T1000 (cell line): ENCODE measurements around the gene AMACR.

Source experiments
- DNase-seq: peaks from one replicate; lab custom pipeline; 2025; ENCODE audit warnings: mixed read lengths; lab: John Stamatoyannopoulos, UW

Gene AMACR

DNA sequence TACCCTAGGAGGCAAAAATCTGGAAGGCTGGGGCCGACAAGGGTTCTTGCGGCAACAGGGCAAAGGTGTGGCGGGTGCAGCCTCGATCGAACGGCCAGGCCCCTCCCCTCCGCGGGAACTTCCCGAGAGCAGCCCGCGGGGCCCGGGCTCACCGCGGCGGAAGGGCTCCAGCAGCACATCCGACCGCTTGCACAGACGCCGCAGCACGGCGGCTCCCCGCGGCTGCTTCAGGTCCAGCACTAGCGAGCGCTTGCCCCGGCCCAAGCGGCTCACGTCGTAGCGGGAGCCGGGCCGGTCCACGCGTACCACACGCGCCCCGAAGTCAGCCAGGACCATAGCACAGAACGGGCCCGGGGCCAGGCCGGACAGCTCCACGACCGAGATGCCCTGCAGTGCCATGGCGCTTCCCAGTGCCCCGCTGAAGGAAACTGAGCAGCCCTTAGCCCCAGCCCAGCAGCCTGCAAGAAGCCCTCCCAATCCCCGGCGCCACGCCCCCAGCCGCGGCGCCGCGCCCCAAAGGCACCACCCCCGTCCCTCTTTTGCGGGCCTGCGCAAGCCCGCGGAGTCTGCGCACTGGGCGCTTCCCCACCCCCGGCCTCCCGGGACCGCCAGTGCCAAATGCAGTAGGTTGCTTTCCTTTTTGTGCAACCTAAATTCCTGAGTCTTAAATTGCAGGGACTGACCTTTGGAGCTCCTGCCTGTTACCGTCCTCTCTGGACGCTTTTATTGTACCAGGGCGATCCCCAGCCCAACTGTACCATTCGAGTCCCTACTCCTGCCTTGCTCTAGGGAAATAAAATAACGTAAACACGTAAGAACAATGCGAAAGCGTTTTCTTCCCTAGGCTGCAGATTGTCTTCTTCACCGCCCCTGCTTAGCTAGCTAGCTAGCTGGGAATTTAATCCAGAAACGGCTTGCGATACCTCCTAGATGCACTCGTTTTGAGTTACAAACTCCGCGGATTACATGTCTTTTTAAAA is at the start of gene AMACR:
Gene AMACR, minus strand, starts transcription at position 430 of the 980 bp plus-strand sequence. Its CDS starts 31 bp downstream, at position 399.
- DNase-seq = peak; percentile 91

DNA sequence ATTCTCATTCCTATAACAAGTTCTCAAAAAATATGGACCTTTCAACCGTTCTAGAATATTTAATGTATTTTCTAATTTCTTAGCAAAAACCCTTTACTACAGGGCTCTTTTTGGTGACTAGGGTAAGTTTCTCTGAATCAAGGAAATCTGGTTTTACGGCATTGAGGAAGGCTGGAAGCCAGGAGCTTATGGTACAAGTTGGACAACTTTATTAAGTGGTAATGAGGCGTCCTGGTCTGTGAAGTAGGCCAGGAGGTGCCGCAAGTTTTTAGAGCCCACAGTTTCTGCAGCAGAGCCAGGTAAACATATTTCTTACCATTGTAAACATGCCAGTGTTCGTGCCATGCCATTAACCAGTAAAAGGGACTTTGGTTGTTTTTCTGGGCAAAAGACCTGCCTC is 49.7 kb upstream of the AMACR start:
- no peak for DNase-seq

DNA sequence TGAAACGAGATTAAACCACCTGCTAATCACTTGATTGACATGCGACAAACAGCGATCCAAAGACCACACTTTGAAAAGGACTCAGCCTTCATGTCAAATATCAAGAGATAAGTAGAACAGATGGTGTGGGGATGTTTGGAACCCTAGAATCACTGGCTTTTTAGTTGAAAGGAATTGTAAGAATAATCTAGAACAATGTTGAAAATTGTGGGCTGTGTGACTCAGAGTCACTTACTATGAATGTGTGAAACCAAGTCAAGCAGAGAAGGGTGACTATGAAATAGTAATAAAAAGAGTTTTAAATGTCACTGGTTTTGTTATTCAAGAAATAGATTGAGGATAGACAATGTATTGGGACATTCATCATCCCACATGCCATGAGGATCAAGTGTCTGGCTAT is 49.3 kb upstream of the AMACR start:
- DNase-seq = no peak

DNA sequence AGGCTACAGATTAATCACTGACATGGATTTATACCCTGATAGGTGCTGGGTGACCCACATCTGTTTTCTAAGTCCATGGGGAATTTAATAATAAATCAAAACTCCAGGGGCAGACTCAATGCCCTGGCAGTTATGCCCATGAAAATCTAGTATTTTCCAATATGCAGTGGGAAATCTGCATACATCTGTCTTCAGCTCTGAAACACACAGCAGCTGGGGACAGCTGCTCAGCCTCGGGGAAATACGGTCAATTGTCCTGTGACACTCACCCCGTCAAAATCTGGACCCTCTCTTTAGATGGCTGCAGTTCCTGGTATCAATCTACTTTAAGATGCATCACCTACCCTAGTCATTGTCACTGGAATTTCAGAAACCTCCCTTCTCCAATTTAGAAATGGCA is 47.8 kb upstream of the AMACR start:
- DNase-seq = no peak

DNA sequence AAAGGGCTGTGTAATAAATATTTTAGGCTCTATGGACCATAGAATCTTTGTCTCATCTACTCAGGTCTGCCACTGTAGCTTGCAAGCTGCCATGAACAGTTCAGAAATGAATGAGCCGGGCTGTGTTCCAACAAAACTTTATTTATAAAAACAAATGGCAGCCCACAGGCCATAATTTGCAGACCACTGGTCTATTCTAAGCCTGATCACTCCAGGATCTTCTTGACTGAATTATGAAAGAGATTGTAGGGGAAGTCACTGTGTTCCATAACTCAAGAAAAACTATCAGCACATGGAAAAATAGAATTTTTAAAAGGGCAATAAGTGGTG is 46.5 kb upstream of the AMACR start:
- no peak for DNase-seq

- no peak for DNase-seq
These were observed 45.9 kb upstream of the AMACR start for GRCh38 chr5:34053571-34054399.

GRCh38 chr5:34053133-34053532 is 45.3 kb upstream of the AMACR start:
- peak; percentile 41 for DNase-seq

DNA sequence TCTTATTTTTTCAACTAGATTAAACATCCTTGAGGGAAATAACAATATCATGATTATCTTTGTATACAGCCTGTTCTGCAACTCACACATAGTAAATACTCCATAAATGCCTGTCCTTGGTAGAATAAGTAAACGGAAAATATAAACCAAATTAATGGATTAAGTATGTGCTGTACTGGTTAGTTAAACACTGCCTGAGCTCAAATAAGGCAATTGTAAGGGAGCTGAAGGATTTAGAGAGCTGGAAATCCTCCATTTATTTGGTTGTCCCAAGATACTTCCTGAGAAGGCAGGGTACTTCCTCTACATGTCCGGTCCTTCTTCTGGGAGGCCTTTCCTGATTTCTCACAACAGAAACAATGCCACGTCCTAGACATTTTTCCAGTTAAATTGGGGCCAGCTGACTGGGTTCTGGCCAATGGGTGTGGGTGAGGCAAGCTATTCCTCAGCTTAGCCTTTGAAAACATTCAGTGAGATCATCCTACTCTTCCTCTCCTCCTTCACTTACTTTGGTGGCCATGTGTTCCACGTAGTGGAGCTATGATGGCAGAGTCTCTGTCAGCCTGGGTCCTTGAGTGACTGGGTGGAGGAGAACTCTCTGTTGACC is 43.6 kb upstream of the AMACR start:
- no peak for DNase-seq

DNA sequence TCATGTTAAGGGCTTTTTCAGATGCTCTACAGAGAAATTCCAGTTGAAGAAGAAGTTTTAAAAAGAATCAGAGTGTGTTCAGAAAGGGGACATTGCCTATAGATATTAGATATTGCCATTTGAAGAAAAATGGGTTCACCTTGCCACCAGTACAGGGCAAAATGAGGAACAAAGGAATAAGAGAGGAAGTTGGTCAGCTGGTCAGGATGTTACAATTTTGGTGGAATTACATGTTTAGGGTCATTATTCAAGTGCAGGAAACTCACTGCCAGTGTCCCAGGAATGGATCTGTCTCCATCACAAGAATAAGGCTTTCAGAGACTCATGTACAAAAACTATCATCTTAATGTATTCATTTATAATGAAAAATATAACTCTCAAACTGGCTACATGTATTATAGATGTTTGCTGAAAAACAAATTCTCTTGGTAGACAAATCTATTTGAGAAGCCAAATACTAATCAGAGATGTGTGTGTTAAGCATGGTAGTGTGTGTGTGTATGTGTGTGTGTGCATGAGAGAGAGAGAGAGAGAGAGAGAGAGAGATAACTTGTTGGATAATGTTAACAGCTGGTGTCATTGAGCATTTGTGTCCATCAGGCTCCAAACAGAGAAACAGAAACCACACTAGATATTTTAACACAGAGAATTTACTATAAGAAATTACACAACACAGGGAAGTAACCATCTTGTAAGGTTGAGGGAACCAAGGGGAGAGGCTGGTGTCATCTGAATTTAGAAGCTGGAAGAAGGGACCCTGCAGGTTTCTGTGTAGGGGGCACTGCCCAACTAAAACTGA is 40.1 kb upstream of the AMACR start:
- DNase-seq = no peak

- no peak for DNase-seq
These were observed 39.3 kb upstream of the AMACR start for GRCh38 chr5:34047143-34047542.

GRCh38 chr5:34045996-34046395 is 38.1 kb upstream of the AMACR start:
- DNase-seq = no peak

GRCh38 chr5:34045023-34045422 is 37.2 kb upstream of the AMACR start:
- DNase-seq = no peak

- DNase-seq = no peak
These were observed 35.4 kb upstream of the AMACR start, which contains the start of gene C1QTNF3 for GRCh38 chr5:34043099-34043876. TSS of gene C1QTNF3 (minus strand) at chr5:34043213. CDS start at chr5:34043125, 88 bp downstream.

GRCh38 chr5:34042321-34042720 is 34.5 kb upstream of the AMACR start:
- DNase-seq = no peak

DNA sequence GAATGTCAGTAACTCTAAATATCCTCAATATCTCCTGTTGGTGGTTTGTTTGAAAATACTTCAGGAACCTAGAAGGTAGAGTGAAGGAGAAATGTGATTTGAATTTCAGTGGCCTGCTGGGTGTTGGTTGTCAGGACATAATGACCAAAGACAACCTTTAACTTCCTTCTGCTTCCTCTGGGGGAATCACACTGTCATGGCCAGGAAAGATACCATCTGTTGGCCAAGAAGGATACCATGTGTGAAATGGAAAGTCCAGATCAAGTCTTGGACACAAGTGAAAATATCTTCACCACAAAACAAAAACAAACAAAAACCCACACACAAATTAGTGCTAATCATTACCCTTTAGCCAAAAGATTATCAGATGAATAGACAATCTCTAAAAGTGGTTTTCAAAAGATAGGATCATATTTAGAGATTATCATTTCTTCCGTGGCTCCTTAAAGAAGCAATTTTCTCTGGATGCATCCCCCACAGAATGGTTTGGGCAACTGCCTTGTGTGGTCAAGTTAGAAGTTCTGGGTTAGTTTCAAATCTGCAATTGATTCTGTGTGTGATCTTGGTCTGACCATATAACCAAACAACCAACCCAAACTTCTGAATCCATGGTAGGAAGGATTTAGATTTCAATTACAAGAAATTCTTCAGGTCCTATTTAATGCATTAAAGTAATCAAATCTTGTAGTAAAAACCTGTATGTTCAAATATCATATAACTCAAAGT is 33.6 kb upstream of the AMACR start:
- no peak for DNase-seq

- no peak for DNase-seq
These were observed 32.6 kb upstream of the AMACR start for GRCh38 chr5:34040472-34040871.

GRCh38 chr5:34039398-34040157 is 31.7 kb upstream of the AMACR start:
- DNase-seq = no peak

DNA sequence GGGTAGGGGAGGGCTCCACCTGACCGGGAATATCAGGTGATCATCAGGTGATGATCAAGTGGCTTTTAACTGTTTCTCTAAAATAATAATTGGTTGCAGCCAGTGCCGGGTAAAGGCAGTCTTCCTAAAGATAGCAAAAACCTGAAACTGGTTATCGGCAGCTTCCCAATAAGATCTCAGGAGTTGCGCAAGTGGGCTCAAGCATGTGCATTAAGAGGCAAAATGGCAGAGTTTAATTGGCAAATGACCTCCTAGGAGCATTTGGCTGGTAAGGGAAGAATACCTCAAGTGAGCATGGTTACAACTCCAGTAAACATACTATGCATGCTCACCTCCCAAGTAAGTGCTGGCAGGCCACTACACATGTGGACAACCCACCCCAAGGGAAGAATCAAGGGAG is 31.0 kb upstream of the AMACR start:
- no peak for DNase-seq

DNA sequence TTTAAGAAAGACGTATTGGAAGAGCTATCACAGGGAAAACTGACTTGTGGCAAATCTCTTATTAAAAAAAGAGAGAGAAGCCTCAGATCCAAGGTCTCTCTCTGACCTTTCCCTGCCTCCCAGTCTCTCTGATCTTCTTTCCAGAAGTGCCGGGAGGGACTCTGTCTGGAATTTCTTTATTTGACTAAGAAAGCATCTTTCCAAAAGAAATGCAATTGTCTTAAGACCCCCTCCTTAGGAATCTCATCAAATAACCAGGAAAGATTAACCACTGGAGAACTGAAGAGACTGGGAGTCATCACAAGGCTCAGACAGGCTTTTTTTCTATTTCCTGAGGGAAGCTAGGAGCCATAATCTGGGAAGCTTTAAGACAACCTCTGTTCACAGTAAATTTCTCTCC is 30.5 kb upstream of the AMACR start:
- no peak for DNase-seq
